HG03060 (cell line): Measurements from ENCODE around the gene LCN6.
"Not testable (repeated sequence)": the region's sequence is repeated elsewhere in the genome, so short reads cannot be mapped to it uniquely, and the experiment has no call there.

Experiments
- ATAC-seq: cut with Tn5 transposase; IDR thresholded peaks from one replicate; pipeline ENCODE4 v1.9.1; 2021; ENCODE audit warnings: low read depth, moderate number of reproducible peaks; ENCODE audit not compliant: unreplicated experiment

LCN6 gene

DNA sequence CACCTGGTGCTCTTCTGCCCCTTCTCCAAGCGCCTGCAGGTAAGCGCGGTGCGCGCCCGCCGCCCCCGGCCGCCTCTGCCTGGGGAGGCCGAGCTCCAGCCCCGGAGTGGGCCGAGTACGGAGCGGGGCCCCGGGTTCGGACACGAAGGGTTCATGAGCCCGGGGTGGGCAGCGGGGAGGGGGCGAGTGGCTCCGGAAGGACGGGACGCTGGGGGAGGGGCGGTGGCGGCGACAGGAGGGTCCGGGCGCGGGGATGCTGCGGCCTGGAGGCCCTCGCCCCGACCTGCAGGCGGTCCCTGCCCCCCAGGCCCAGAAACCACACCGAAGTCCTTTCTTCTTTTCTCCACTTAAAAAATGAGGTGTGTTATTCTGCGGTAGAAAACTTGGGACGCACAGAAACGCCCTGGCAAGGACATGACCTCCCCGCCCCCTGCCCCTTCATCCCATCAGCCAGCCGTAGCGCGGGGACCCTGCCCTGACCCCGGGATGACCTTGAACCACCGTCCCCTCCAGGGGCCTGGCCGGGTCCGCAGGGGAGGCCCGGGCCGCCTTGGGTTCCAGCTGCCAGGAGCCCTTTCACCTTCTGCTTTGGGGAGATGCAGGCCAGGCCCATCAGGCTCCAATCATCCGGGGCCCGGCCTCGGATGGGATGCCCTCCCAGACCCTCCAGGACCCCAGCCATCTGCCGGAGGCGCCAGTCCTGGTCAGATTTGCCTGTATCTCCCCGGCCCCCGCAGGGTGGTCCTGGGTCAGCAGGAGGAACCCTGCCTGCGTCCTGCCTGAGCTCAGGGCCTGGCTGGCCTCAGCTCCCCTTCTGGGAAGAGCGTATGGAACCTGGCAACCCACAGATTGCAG lies 35.4 kb downstream of the LCN6 start:
- ATAC-seq, result no peak

DNA sequence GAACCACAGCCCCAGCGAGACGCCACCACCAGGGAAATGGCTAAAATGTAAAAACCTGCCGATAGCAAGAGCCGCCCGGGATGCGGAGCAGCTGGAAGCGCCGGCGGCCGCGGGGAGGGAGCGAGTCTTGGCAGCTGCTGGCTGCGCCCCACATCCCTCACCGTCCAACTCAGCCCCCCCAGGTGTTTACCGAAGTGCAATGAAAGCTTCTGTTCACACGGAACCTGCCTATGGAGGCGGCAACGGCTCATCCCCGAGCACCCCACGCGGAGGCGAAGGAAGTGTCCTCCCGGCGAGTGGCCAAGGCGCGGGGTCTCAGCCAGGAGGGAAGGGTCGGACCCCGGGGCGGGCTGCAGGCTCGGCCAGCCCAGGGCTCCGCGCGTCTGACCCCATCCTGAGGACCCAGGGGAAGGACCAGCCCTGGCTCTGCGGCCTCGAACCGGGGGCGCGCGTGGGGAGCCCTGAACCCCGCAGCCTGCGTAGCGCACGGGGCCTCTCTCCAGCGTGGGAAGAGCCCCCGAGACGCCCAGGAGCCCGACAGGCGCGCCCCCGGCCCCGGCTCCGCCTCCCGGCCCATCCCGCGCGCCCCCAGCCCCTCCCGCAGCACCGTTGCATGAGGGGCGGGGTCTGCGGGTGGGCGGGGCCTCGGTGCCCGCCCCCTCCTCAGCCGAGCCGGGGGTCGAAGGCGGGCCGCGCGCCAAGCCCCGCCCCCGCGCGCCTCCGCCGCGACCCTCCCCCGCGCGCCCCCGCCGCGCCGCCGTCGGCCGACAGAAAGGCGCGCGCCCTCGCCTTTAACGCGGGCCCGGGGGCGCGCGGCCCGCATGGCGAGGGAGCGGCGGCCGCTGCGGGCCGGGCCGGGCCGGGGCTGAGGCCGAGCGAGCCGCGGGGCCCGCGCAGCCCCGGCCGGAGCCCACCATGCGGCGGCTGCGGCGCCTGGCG lies 36.3 kb downstream of the LCN6 start, which contains the start of gene DIPK1B:
DIPK1B (plus strand) TSS at position 822 of the 939 bp plus-strand sequence; CDS start at position 916, 94 bp downstream.
- no peak for ATAC-seq

DNA sequence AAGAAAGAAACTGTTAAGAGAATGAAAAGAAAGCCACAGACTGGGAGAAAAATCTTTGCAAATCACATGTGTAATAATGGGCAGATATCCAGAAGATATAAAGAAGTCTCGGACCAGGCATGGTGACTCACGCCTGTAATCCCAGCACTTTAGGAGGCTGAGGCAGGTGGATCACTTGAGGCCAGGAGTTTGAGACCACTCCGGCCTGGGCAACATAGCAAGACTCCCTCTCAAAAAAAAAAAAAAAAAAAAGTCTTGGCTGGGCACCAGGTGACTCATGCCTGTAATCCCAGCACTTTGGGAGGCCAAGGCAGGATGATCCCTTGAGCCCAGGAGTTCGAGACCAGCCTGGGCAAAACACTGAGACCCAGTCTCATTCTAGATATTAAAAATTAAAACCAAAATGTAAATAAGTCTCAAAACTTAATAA lies 37.1 kb downstream of the LCN6 start:
- not testable (repeated sequence) for ATAC-seq

DNA sequence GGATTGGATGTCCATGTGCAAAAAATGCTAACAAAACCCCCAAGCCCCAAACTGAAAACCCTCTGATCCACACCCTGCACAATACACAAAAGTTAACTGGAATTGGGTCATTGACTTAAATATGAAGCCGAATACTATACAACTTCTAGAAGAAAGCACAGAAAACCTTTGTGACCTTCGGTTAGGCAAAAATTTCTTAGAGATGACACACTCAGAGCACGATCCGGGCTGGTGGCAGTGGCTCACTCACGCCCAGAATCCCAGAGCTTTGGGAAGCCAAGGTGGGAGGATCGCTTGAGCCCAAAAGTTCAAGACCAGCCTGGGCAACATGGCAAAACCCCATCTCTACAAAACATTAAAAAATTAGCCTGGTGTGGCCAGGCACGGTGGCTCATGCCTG lies 37.8 kb downstream of the LCN6 start:
- ATAC-seq, result no peak

DNA sequence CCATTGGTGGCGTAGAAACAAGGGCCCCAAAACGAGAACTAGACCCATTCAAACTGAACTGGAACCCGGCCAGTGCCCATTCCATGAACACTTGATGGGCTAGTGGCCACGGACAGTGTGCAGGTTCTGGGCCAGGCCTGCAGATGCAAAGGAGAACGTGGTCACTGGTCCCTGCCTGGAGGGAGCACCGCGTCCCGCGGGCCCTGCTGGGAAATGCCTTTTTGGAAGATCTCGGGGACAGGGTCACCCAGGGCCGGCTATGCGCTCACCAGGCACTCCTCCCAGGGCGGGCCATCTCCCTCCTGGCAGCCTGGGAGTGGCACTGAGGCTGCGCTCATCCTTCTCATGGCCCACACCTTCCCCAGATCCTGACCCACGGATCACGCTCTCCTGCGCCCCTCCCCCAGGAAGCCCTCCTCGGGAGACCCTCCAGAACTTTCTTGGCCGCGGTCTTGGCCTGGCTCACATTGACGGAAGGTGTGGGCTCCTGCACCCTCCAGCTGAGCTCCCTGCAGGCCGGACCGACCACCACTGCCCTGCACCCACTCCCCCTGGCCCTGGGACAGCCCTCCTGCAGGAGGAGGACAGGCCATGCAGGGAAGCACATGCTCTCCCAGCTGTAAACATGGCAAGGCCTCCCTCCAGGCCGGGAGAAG lies 38.7 kb downstream of the LCN6 start:
- no peak for ATAC-seq

DNA sequence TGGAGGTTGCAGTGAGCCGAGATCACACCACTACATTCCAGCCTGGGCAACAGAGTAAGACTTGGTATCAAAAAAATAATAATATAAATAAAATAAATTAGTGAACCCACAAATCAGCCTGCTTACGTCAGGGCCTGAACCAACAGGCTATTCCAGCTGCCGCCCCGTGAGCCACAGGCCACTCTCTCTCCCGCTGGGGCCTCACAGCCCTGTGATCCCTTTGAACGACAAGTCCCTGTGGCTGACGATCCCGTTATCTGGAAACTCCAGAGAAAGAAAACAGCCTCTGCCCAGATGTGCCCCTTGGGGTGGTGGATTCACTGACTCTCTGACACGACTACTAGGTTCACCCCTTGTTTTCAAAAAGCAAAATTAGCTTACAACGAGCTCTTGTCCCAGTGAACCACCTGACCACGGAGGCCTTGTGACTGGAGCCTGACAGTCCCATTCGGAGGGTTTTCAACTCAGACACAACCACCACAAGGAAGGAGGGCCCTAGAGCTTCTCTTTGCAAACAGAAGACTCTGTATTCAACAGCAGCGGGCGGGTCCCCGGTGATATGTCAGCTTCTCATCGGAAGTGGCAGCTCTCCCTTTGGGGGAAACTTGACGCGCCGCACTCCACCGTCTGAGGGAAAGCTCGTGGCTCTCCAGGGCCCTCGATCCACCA lies 40.3 kb downstream of the LCN6 start:
- no peak for ATAC-seq

DNA sequence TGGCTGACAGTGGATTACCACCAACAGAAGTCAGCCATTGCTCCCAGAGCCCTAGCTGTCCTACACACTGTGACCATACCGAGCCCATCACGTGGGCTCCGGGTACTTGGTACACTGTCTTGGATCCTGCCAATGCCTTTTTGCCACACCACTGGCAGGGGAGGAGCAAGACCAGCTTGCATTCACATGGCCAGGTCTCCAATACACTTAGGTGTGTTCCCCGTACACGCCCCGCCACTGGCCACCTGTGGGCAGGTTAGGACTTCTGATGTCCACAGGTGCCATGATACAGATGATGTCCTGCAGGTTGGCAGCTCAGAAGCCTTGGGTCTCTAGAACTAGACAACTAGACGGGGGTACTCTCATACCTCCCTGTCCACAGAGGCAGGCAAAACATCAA lies 41.3 kb downstream of the LCN6 start:
- ATAC-seq, result no peak

DNA sequence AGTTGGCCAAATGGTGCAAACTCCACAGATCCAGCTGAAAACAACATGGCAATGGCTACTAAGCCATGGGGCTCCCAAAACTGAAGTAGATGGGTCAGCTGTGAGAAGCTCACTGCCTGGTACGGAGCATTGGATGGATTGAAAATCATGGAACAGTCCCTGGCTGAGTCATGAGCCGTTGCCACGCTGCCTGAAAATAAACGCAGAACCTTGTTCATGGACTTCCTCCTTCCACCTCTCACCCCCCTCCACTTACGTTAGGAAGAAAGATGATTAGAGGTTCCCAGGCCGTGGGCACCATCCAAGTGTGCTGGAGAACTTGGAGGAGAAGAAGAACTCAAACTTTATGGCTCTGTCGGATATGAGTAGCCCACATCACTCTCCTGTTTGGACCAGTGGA lies 42.8 kb downstream of the LCN6 start:
- no peak for ATAC-seq

DNA sequence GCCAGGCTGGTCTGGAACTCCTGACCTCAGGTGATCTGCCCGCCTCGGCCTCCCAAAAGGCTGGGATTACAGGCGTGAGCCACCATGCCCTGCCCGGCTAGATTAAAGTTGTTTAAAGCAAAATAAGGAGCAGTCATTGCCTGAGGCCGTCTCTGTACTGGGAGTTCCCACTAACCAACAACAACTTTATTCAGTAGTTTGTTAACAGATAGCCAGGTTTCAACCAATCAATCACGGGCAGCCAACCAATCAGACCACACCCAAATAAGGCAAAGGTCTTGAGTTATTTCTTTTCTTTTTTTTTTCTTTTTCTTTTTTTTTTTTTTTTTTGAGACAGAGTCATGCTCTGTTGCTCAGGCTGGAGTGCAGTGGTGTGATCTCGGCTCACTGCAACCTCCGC lies 43.6 kb downstream of the LCN6 start:
- not testable (repeated sequence) for ATAC-seq

DNA sequence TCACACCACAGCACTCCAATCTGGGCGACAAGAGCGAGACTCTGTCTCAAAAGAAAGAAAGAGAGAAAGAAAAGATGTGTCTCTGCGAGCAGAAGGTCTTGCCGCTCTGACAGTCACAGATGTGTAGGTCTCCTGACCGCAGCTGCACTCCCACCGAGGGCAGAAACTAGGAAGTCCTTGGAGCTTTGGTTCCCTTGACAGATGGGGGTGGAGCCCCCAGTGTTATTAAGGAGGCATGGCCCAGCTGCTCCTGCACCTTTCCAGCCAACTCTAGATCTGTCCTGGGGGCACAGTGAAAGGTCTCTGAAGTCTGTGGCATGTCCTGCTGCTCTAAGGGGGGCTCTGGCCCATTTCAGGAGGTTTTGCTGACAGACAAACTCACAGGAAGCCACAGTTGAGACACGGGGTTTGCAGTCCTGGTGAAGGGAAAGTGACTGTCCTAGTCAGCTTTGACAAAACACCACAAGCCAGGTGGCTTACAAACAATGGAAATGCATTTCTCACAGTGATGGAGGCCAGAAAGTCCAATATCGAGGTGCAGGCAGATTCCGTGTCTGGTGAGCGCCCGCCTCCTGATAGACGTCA lies 45.0 kb downstream of the LCN6 start:
- ATAC-seq, result no peak

DNA sequence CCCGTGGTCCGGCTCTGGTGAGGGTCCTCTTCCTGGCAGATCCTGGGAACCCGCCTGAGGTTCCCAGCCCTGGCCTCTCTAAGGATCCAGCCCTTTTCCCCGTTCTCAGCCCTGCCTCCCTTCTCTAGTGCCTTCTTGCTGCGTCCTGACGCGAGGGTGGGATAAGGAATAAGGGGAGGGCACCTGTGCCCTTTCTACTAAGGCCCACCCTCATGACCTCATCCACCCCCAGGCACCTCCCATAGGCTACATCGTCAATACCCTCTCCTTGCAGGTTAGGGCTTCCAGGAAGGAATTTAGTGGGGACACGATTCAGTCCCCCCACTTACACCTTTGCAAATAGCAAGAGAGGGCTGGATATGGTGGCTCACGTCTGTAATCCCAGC lies 46.7 kb downstream of the LCN6 start:
- no peak for ATAC-seq

DNA sequence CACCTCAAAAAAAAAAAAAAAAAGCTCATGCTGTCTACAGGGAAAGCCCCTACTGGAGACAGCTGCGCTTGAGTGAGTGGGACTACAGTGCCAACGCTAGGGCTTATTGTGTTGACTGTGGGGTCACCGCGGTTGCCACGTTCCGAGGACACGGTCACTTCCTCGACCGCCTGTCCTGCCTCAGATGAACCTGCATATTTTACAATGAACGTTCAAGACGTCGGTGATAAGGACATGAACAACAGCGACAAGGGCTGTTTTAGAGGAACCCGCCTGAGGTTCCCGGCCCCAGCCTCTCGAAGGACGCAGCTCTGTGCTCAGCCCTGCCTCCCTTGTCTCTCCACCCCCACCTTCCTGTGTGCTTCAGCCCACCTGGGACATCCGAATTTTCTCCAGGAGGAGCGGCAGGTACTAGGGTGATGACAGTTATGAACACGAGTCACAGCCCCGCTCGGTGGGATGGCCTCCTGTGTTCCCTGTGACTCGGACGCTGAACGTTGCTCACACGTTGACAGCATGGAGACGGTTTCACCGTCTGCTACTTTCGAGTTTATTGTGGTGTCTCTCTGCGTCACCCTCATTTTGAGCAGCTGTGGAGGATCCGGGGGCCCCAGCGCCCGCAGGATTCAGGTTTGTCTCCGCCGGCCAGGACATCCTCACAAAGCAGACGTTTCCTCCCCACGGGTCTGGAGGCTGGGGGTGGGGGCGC lies 47.2 kb downstream of the LCN6 start:
- ATAC-seq, result no peak

DNA sequence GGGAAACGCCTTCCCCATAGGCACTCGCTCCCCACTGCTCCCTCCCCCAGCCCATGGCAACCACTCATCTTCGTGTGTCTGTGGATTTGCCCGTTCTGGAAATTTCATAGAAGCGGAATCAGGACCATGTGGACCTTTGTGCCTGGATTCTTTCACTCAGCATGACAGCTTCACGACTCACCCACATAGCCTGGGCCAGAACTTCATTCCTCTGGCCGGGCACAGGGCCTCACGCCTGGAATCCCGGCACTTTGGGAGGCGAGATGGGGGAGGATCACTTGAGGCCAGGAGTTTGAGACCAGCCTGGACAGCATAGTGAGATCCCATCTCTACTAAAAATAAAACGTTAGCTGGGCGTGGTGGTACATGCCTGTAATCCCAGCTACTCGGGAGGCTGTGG lies 48.0 kb downstream of the LCN6 start:
- ATAC-seq, result no peak

DNA sequence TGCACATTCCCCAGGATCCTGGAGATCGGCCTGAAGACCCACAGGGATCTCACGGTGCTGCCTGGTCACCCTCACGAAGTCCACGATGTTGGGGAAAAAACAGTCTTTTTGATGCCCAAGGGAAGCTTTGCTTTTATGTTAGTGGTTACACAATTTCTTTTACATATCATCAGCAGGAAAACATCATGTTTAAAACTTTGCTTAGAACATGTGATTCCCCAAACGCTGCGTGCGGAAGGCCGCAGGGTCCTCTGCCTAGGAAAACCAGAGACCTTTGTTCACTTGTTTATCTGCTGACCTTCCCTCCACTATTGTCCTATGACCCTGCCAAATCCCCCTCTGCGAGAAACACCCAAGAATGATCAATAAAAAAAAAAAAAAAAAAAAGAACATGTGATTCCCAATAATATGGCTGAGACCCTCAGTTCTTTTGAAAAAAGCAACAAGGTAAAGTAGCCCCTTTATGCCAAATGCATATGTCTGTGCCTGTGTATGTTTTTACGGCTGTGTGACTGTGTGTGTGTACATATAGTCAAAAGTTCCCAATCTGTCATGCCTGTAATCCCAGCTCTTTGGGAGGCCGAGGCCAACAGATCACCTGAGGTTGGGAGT lies 49.6 kb downstream of the LCN6 start:
- no peak for ATAC-seq

DNA sequence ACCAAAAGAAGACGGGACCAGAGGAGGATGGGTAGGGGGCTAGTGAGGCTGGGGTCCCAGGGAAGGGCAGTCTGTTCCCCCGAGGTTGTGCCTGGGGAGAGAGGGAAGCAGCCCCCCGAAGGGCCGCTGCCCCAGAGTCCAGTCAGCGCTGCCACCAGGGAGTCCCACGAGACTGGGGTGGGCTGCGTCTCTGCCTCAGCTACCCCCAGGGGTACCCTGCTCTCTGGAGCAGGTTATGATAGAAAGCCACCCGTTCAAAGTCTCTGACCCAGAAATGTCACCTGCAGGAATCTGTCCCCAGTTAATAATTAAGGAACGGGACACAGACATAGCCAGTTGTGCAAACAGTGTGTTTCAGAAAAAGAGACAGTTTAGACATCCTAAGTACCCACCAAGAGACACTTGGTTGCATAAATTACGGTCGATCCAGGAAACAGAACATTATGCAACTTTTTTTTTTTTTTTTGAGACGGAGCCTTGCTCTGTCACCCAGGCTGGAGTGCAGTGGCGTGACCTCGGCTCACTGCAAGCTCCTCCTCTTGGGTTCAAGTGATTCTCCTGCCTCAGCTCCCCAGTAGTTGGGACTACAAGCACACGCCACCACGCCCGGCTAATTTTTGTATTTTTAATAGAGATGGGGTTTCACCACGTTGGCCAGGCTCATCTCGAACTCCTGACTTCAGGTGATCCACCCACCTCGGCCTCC lies 50.4 kb downstream of the LCN6 start:
- no peak for ATAC-seq

DNA sequence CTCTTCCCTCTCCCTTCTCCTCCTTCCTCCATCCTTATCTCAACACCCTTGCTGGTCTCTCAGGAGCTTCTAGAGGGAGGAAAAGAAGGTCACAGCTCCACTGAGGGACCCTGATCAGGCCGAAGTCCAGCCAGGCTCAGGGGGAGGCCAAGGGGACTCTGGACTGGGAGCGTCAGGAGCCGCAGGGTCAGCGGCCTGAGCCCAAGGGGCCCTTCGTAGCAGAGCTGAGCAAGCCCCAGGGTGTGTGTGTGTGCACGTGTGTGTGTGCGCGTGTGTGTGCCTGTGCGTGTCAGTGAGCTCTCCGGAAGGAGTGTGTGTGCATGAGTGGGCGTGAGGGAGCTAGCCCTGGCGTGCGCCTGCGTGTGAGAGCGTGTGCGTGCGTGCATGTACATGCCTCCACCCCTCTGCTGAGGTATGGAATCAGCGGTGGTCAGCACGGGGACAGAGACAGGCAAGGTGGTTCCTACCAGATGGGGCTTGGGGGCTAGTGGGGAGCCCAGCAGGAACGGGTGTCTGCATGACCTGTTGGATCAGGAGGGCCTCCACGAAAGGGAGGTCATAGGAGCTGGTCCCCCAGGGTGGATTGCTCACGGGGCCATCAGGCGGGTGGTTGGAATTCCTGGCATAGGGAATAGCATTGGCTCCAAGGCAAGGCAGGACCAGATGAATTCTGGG lies 51.0 kb downstream of the LCN6 start:
- no peak for ATAC-seq

DNA sequence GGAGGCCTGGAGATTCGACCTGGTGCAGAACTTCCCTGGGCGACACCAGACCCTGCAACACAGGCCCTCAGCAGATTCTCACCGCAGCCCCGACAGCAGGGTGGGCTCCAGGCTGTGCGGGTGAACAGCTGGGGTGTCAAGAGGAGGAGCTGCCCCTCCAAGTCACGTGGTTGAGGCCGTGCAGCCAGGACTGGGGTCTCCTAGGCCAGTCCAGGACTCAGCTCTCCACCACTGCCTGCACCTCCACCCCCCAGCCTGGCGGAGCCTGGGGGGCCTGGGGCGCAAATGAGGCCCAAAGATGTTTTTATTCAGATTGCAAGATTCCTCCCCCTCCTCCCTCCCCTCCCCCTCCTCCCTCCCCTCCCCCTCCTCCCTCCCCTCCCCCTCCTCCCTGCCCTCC lies 51.8 kb downstream of the LCN6 start:
- no peak for ATAC-seq

DNA sequence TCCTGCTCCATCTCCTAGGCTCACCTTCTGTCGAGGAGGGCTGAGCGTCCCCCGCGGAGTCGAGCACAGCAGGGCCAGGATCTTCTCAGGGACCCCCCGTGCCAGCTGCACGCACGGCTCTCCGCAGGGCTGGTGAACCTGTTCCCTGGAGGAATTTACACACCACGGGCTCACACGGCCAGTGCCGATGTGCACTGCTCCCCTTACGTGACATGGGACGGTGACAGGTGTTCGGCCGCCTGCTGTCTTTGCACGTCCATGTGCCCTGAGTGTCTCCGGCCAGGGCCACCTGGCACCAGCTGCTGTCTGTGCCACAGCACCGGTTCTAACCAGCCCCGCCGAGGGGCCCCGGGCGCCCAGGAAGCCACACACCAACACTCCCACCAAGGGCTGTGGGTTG lies 52.4 kb downstream of the LCN6 start:
- no peak for ATAC-seq
